Left renal cortex interstitium (tissue), 4 donors: ENCODE results near the gene EHD3. TPM values are rescaled to one million over a fixed set of nuclear protein-coding genes. Genes with fewer than 3 reads are reported as not detected.
A peak's percentile ranks its signal among the peaks of the same experiment; 100 is the strongest.

ENCODE experiments used
- DNase-seq, 4 donors: peaks; one replicate each; pipeline ENCODE4 v3.0.0-alpha.2; 2013; ENCODE audit warnings: low read depth in 4 of 4, low spot score in 2 of 4, missing footprints in 1 of 4
- polyA plus RNA-seq, 4 donors: library from polyadenylated mRNA; unstranded; fragments of 120-200 nt; gene quantifications; one replicate each; pipeline ENCODE4 v1.2.1, GENCODE V29; 2013; ENCODE audit not compliant: insufficient read length in 4 of 4

EHD3 gene
- polyA plus RNA-seq: 10 to 100 TPM; 21.0 to 37.0 (median 27.6) TPM

- DNase-seq: peak; percentile 53 to 85 (median 74)
These were observed at the start of gene EHD3 for GRCh38 chr2:31233741-31234682. Gene EHD3, plus strand, starts transcription at chr2:31234152. Its CDS starts 470 bp downstream, at chr2:31234622.

GRCh38 chr2:31187166-31187565, 46.8 kb upstream of the EHD3 start:
- DNase-seq: no peak

GRCh38 chr2:31188131-31188530, 45.8 kb upstream of the EHD3 start:
- no peak for DNase-seq

- DNase-seq: no peak
These were observed 44.8 kb upstream of the EHD3 start for GRCh38 chr2:31189141-31189540.

GRCh38 chr2:31190188-31190587, 43.8 kb upstream of the EHD3 start:
- DNase-seq: no peak

GRCh38 chr2:31191931-31192330, 42.0 kb upstream of the EHD3 start:
- DNase-seq: no peak

GRCh38 chr2:31192396-31192795, 41.6 kb upstream of the EHD3 start:
- no peak for DNase-seq

GRCh38 chr2:31192851-31193392, 41.0 kb upstream of the EHD3 start:
- DNase-seq: no peak

GRCh38 chr2:31193806-31194205, 40.1 kb upstream of the EHD3 start:
- no peak for DNase-seq

GRCh38 chr2:31196622-31197021, 37.3 kb upstream of the EHD3 start:
- no peak for DNase-seq

GRCh38 chr2:31197166-31197565, 36.8 kb upstream of the EHD3 start:
- no peak for DNase-seq

GRCh38 chr2:31197669-31198068, 36.3 kb upstream of the EHD3 start:
- no peak for DNase-seq

GRCh38 chr2:31199206-31199605, 34.7 kb upstream of the EHD3 start:
- no peak for DNase-seq

- DNase-seq: no peak
These were observed 33.0 kb upstream of the EHD3 start for GRCh38 chr2:31200972-31201371.

- DNase-seq: no peak
These were observed 31.9 kb upstream of the EHD3 start for GRCh38 chr2:31202041-31202440.

GRCh38 chr2:31202833-31203232, 31.1 kb upstream of the EHD3 start:
- no peak for DNase-seq

- DNase-seq: no peak
These were observed 30.0 kb upstream of the EHD3 start for GRCh38 chr2:31203916-31204315.

GRCh38 chr2:31204783-31205182, 29.2 kb upstream of the EHD3 start:
- peak in 2 of 4 donors; percentile 20 to 21 for DNase-seq

- DNase-seq: no peak
These were observed 28.8 kb upstream of the EHD3 start for GRCh38 chr2:31205186-31205585.

- DNase-seq: no peak
These were observed 28.3 kb upstream of the EHD3 start for GRCh38 chr2:31205613-31206012.

- no peak for DNase-seq
These were observed 26.2 kb upstream of the EHD3 start for GRCh38 chr2:31207790-31208189.

GRCh38 chr2:31208240-31208639, 25.7 kb upstream of the EHD3 start:
- no peak for DNase-seq
